Heart left ventricle (tissue), 13 donors: Measurements from ENCODE around the gene GPR15LG.

Experiments used
- POLR2A ChIP-seq, 2 donors: fragments of 450-650 bp; IDR thresholded peaks; one replicate each; pipeline ENCODE4 v1.6.1; 2017; ENCODE audit warnings: antibody characterized with exemption in 2 of 2, mild to moderate bottlenecking in 2 of 2, moderate library complexity in 2 of 2
- TF ChIP-seq, protein P1 (sequence below), 12 donors: fragments of 200-600 bp; sonication (generic) in 4 of 12; IDR thresholded peaks; one replicate each; pipeline versions ENCODE4 v1.5.0 to v1.8.0; 2018 to 2022; ENCODE audit warnings: antibody characterized with exemption in 12 of 12, mild to moderate bottlenecking in 5 of 12
- donor health status: ischemic (EF 13 %, LVEDD 7.1; RV severe dilation, severe dysfunction).
- donor health status: DM: no; HTN: yes; CAD: no.
- donor health status: DM: no; HTN: no; CAD: no.
- donor health status: ischemic (EF 25% LVEDD 6.9; RV normal size, moderate dysfunction).
- donor health status: ischemic (EF 25% LVEDD 5.7; RV mildly dilated, moderate dysfunction).
- donor health status: ischemic (EF 35%, LVEDD 5.7; RV mildly dilated, moderate dysfunction).
- donor health status: nonischemic (EF 11% LVEDD 7.7; RV severe dilation, severe dysfunction).
- donor health status: DM: yes; HTN: yes; CAD: no.
- donor health status: PGD.
- donor health status: ischemic (EF 29% LVEDD 5.4; RV normal size, mild dysfunction).
- donor health status: nonischemic (EF 23%, LVEDD 6.1; RV moderate dilation, normal function).

DNA sequence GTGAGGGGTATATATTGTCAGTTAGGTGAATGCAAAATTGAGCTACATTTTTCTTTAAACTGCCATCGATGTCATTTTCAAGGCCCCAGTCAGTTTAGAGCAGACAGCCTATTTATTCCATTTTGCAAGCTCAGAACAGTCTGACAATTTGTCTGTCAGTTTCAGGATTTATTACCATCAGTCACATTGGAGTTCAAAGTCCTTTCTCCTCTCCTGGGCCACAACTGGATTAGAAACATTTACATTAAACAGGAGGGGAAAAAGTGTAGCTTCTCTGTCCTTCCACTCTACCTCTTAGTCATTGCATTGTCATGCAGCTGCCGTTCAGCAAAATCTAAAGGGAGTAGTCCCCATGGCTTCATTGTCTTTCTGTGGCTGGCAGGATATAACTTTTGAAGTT, 37.8 kb upstream of the GPR15LG start:
- TF ChIP-seq, protein P1, sequence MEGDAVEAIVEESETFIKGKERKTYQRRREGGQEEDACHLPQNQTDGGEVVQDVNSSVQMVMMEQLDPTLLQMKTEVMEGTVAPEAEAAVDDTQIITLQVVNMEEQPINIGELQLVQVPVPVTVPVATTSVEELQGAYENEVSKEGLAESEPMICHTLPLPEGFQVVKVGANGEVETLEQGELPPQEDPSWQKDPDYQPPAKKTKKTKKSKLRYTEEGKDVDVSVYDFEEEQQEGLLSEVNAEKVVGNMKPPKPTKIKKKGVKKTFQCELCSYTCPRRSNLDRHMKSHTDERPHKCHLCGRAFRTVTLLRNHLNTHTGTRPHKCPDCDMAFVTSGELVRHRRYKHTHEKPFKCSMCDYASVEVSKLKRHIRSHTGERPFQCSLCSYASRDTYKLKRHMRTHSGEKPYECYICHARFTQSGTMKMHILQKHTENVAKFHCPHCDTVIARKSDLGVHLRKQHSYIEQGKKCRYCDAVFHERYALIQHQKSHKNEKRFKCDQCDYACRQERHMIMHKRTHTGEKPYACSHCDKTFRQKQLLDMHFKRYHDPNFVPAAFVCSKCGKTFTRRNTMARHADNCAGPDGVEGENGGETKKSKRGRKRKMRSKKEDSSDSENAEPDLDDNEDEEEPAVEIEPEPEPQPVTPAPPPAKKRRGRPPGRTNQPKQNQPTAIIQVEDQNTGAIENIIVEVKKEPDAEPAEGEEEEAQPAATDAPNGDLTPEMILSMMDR (IDR thresholded peaks at IDR 0.05), result no peak
- TF ChIP-seq POLR2A (IDR thresholded peaks at IDR 0.05), result no peak
